K562 (cell line): Measurements from ENCODE around the gene ZNF500. TPM values are rescaled to one million over a fixed set of nuclear protein-coding genes. Genes with fewer than 3 reads are reported as not detected.

Experiments used
- CBFA2T2 ChIP-seq: fragments of 450-650 bp; conservative IDR thresholded peaks from 2 replicates; pipeline ENCODE4 v1.6.1; 2017; ENCODE audit warnings: mild to moderate bottlenecking
- CEBPG ChIP-seq, 3 experiments: fragments of 200-800 bp in 1 of 3; sonication (Bioruptor generic) in 1 of 3; sonication (generic) in 1 of 3; formaldehyde crosslinking in 1 of 3; IDR thresholded peaks in 2 of 3; conservative IDR thresholded peaks in 1 of 3; 2 replicates each; pipeline versions ENCODE4 v1.6.1 to v1.8.0; 2016 to 2022; ENCODE audit warnings: missing compliant biosample characterization in 2 of 3, missing genetic modification characterization in 2 of 3, mild to moderate bottlenecking in 1 of 3, missing genetic modification reagents in 1 of 3
- CREB3 ChIP-seq: fragments of 450-650 bp; conservative IDR thresholded peaks from 2 replicates; pipeline ENCODE4 v1.6.1; 2016; ENCODE audit warnings: missing genetic modification characterization, low read depth, mild to moderate bottlenecking, missing compliant biosample characterization, moderate library complexity
- CREBBP ChIP-seq: IDR thresholded peaks from one replicate; pipeline ENCODE4 v1.6.1; 2012; ENCODE audit warnings: low read depth, mild to moderate bottlenecking, control low read depth, inconsistent platforms, low read length
- DIDO1 ChIP-seq: fragments of 450-650 bp; IDR thresholded peaks from 2 replicates; pipeline ENCODE4 v1.6.1; 2016; ENCODE audit warnings: low read depth, missing biosample characterization, missing genetic modification characterization
- DNMT1 ChIP-seq: fragments of 450-650 bp; IDR thresholded peaks from 2 replicates; pipeline ENCODE4 v1.6.1; 2016; ENCODE audit warnings: antibody characterized with exemption, mild to moderate bottlenecking
- E2F6 ChIP-seq, 2 experiments: IDR thresholded peaks; 2 replicates each; pipeline ENCODE4 v1.6.1; 2011; ENCODE audit warnings: borderline replicate concordance in 1 of 2, control low read depth in 1 of 2, low read depth in 1 of 2, low read length in 1 of 2, mild to moderate bottlenecking in 1 of 2, mixed read lengths in 1 of 2, moderate library complexity in 1 of 2; ENCODE audit not compliant: insufficient read depth in 1 of 2, insufficient read length in 1 of 2, poor library complexity in 1 of 2, severe bottlenecking in 1 of 2; ENCODE audit errors: extremely low read depth in 1 of 2
- ESRRA ChIP-seq: fragments of 450-650 bp; IDR thresholded peaks from 2 replicates; pipeline ENCODE4 v1.6.1; 2014; ENCODE audit warnings: low read depth, mild to moderate bottlenecking, moderate library complexity, borderline replicate concordance
- GATAD2B ChIP-seq: fragments of 450-650 bp; IDR thresholded peaks from 2 replicates; pipeline ENCODE4 v1.6.1; 2017; ENCODE audit warnings: mild to moderate bottlenecking, borderline replicate concordance
- KDM4B ChIP-seq, 2 experiments: fragments of 450-650 bp in 1 of 2; sonication (generic) in 1 of 2; IDR thresholded peaks; 2 replicates each; pipeline ENCODE4 v1.6.1; 2016 to 2017; ENCODE audit warnings: borderline replicate concordance in 2 of 2, antibody characterized with exemption in 1 of 2, low read depth in 1 of 2, mild to moderate bottlenecking in 1 of 2
- MTA1 ChIP-seq: fragments of 450-650 bp; IDR thresholded peaks from 2 replicates; pipeline ENCODE4 v1.6.1; 2017; ENCODE audit warnings: borderline replicate concordance
- NCOA1 ChIP-seq: fragments of 450-650 bp; IDR thresholded peaks from 2 replicates; pipeline ENCODE4 v1.6.1; 2016; ENCODE audit warnings: low read depth
- NFRKB ChIP-seq: fragments of 450-650 bp; IDR thresholded peaks from 2 replicates; pipeline ENCODE4 v1.6.1; 2016; ENCODE audit warnings: low read depth
- PCBP2 ChIP-seq: fragments of 200-400 bp; formaldehyde crosslinking; IDR thresholded peaks from 2 replicates; pipeline ENCODE4 v1.6.1; 2018; ENCODE audit warnings: low read length, low read depth, mild to moderate bottlenecking, moderate library complexity; ENCODE audit not compliant: poor library complexity, severe bottlenecking
- PHF20 ChIP-seq: fragments of 450-650 bp; IDR thresholded peaks from 2 replicates; pipeline ENCODE4 v1.6.1; 2018; ENCODE audit not compliant: partially characterized antibody
- POLR2G ChIP-seq: fragments of 200-400 bp; formaldehyde crosslinking; IDR thresholded peaks from 2 replicates; pipeline ENCODE4 v1.6.1; 2017; ENCODE audit warnings: low read depth, mild to moderate bottlenecking, antibody characterized with exemption, low read length, moderate library complexity
- SAFB2 ChIP-seq: fragments of 200-400 bp; formaldehyde crosslinking; IDR thresholded peaks from 2 replicates; pipeline ENCODE4 v1.6.1; 2018; ENCODE audit warnings: borderline replicate concordance, low read length, low read depth, moderate library complexity; ENCODE audit not compliant: severe bottlenecking
- SIRT6 ChIP-seq: IDR thresholded peaks from one replicate; pipeline ENCODE4 v1.6.1; 2012; ENCODE audit warnings: low read depth, mild to moderate bottlenecking, control low read depth, inconsistent platforms, low read length, moderate library complexity
- SMAD1 ChIP-seq: fragments of 150-350 bp; IDR thresholded peaks from 2 replicates; pipeline ENCODE4 v1.6.1; 2014; ENCODE audit warnings: low read length, low read depth; ENCODE audit not compliant: partially characterized antibody
- TAF15 ChIP-seq: fragments of 200-400 bp; formaldehyde crosslinking; IDR thresholded peaks from 2 replicates; pipeline ENCODE4 v1.6.1; 2017; ENCODE audit warnings: mild to moderate bottlenecking, low read depth, low read length, moderate library complexity
- TOE1 ChIP-seq, 2 experiments: fragments of 450-650 bp in 1 of 2; sonication (generic) in 1 of 2; formaldehyde crosslinking in 1 of 2; IDR thresholded peaks; 2 replicates each; pipeline versions ENCODE4 v1.7.1 to v1.8.0; 2016 to 2022; ENCODE audit warnings: borderline replicate concordance in 2 of 2, mild to moderate bottlenecking in 2 of 2, antibody characterized with exemption in 1 of 2, inconsistent platforms in 1 of 2, low read depth in 1 of 2, missing genetic modification reagents in 1 of 2, moderate library complexity in 1 of 2
- ZNF551 ChIP-seq: fragments of 250-450 bp; sonication (Bioruptor Pico); IDR thresholded peaks from 2 replicates; pipeline ENCODE4 v1.5.0; 2021; ENCODE audit warnings: mild to moderate bottlenecking, moderate library complexity
- polyA plus RNA-seq, 8 experiments: library from polyadenylated mRNA; depleted of rRNA in 4 of 8; stranded (reverse) in 5 of 8; unstranded in 3 of 8; fragments of >200 nt; fragmentation: Nextera tagmentation in 2 of 8; fragmentation: Illumina TruSeq in 1 of 8; extraction: Ambion mirVana in 2 of 8; extraction: Trizol in 1 of 8; gene quantifications; 2 replicates each; pipeline versions ENCODE4 v1.2.1 to v1.2.3, GENCODE V29; 2011 to 2014; ENCODE audit warnings: inconsistent platforms in 1 of 8, missing spikeins in 1 of 8
- total RNA-seq, 7 experiments: library from RNA; depleted of rRNA in 6 of 7; stranded (reverse); fragments of >200 nt in 6 of 7; fragmentation: Illumina TruSeq in 2 of 7; extraction: Trizol in 2 of 7; gene quantifications; 2 replicates each; pipeline versions ENCODE4 v1.2.1 to v1.2.3, GENCODE V29; 2011 to 2021; ENCODE audit warnings: low replicate concordance in 1 of 7

The ZNF500 gene
- total and polyA plus RNA-seq, 9 of the 15 experiments (the other 6 are each of a cell fraction or from before 2014, with no cell fraction given), result 0.80 to 20.8 (median 5.3) TPM

- TF ChIP-seq PHF20, result peak; percentile 66
- no peak for TF ChIP-seq CREB3 (tag)
- no peak for TF ChIP-seq MTA1
- no peak for TF ChIP-seq ZNF551
- no peak for TF ChIP-seq SIRT6
- no peak for TF ChIP-seq SMAD1
- no peak for TF ChIP-seq CREBBP
- peak; percentile 12; the same call in 1 of the 2 replicates for TF ChIP-seq ESRRA
- TF ChIP-seq GATAD2B, result no peak
- peak; percentile 76 for TF ChIP-seq POLR2G
- no peak for TF ChIP-seq TAF15
- TF ChIP-seq NFRKB, result no peak
- peak; percentile 48; the same call in 1 of the 2 replicates for TF ChIP-seq DIDO1 (tag)
- peak in 1 of 2 experiments; percentile 23 for TF ChIP-seq E2F6 (IDR thresholded peaks at IDR 0.05; ENCODE audit: borderline replicate concordance in 1 of 2, extremely low read depth in 1 of 2, insufficient read depth in 1 of 2, insufficient read length in 1 of 2, low read depth in 1 of 2, low read length in 1 of 2, poor library complexity in 1 of 2, severe bottlenecking in 1 of 2)
- no peak for TF ChIP-seq CEBPG (CRISPR knock-in tag; IDR thresholded peaks at IDR 0.05)
- TF ChIP-seq CEBPG (tag; conservative IDR thresholded peaks at IDR 0.05 in 1 of 2, IDR thresholded peaks at IDR 0.05 in 1 of 2), result no peak
- no peak for TF ChIP-seq NCOA1
- peak in 1 of 2 experiments; percentile 73; a peak in 1 of 4 replicates for TF ChIP-seq KDM4B (IDR thresholded peaks at IDR 0.05; ENCODE audit: borderline replicate concordance in 2 of 2, low read depth in 1 of 2)
- TF ChIP-seq DNMT1, result no peak
- no peak for TF ChIP-seq PCBP2
- TF ChIP-seq CBFA2T2, result no peak
- no peak for TF ChIP-seq SAFB2
- peak; percentile 20; the same call in 1 of the 2 replicates for TF ChIP-seq TOE1 (IDR thresholded peaks at IDR 0.05; ENCODE audit: borderline replicate concordance)
- no peak for TF ChIP-seq TOE1 (CRISPR knock-in tag; IDR thresholded peaks at IDR 0.05; ENCODE audit: borderline replicate concordance, low read depth)
Observed at GRCh38 chr16:4768549-4769305, 1.8 kb upstream of the ZNF500 start (continued).
